Measurements from ENCODE around the gene RASL11B. TPM values are rescaled to one million over a fixed set of nuclear protein-coding genes. Genes with fewer than 3 reads are reported as not detected.

RASL11B gene
- total RNA-seq, 1 donor from 2014 or later, result 6.3 TPM

DNA sequence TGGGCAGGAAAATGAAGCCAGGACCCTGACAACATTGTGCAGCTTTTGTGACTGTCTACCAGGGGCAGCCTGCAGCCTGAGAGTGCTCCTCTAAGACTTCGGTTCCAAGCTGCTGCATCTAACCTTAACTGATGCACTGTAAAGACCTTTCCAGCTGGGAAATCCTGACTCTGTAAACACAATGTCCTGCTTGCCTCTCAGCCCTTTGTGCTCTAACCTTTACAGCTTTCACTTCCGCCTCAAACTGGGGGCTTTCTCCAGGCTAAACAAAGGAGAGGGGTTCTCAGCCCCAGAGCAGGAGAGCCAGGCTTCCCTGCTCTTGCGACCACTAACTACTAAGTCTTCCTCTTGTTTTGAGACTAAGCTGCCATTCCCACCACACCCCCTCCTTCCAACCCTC lies 19.3 kb upstream of the RASL11B start:
- H3K27ac ChIP-seq (ENCODE audit: low read depth, low read length), result no peak overlapping the region
- H3K4me3 ChIP-seq (ENCODE audit: low read length in 3 of 3), result no peak overlapping the region
- peaks cover 21 to 36% (median 32%) of the 10 kb centered on the region in 3 donors for H3K4me1 ChIP-seq (ENCODE audit: control insufficient read depth in 3 of 3, insufficient read depth in 3 of 3, low read length in 3 of 3)
- H3K9ac ChIP-seq (ENCODE audit: low read depth in 1 of 3, low read length in 3 of 3), result no peak overlapping the region
- no peaks in the 10 kb centered on the region for H3K36me3 ChIP-seq (ENCODE audit: control insufficient read depth in 3 of 3, insufficient read depth in 3 of 3, low read length in 3 of 3)
- H3K27me3 ChIP-seq (ENCODE audit: control insufficient read depth in 3 of 3, insufficient read depth in 3 of 3, low read length in 3 of 3), result no peaks in the 10 kb centered on the region
- H3K9me3 ChIP-seq (ENCODE audit: control insufficient read depth in 3 of 3, low read length in 3 of 3), result no peaks in the 10 kb centered on the region

DNA sequence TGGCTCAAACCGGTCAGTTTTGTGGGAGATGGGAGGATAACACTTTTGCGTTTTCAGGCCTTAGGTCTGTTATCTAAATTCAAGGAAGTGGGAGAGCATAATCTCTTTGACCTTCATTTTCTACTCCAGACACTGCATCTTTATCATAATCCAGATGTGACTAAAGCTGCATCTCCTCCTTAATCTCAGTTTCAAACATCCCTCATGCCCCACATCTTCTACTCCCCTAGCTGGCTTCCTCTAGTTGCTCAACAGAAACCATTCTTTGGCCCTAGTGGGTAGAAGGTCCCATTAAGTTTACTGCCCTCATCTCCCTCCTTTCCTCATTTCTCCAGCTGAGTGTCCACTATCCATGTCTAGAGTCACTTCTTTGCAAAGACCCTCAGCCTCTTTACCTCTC lies 18.8 kb upstream of the RASL11B start:
- Histone ChIP-seq H3K9me3 (ENCODE audit: control insufficient read depth in 3 of 3, low read length in 3 of 3) (no peaks in the 10 kb centered on the region), H3K36me3 (ENCODE audit: control insufficient read depth in 3 of 3, insufficient read depth in 3 of 3, low read length in 3 of 3) (no peaks in the 10 kb centered on the region), H3K27me3 (ENCODE audit: control insufficient read depth in 3 of 3, insufficient read depth in 3 of 3, low read length in 3 of 3) (no peaks in the 10 kb centered on the region), H3K27ac (ENCODE audit: low read depth, low read length) (no peak overlapping the region), H3K4me3 (ENCODE audit: low read length in 3 of 3) (no peak overlapping the region), H3K9ac (ENCODE audit: low read depth in 1 of 3, low read length in 3 of 3) (no peak overlapping the region), H3K4me1 (ENCODE audit: control insufficient read depth in 3 of 3, insufficient read depth in 3 of 3, low read length in 3 of 3) (peaks cover 17 to 32% (median 27%) of the 10 kb centered on the region in 3 donors)

- H3K9ac ChIP-seq (ENCODE audit: low read depth in 1 of 3, low read length in 3 of 3), result no peak overlapping the region
- no peak overlapping the region for H3K4me3 ChIP-seq (ENCODE audit: low read length in 3 of 3)
- no peaks in the 10 kb centered on the region for H3K9me3 ChIP-seq (ENCODE audit: control insufficient read depth in 3 of 3, low read length in 3 of 3)
- H3K27ac ChIP-seq (ENCODE audit: low read depth, low read length), result no peak overlapping the region
- peaks cover 13 to 26% (median 23%) of the 10 kb centered on the region in 3 donors for H3K4me1 ChIP-seq (ENCODE audit: control insufficient read depth in 3 of 3, insufficient read depth in 3 of 3, low read length in 3 of 3)
- no peaks in the 10 kb centered on the region for H3K36me3 ChIP-seq (ENCODE audit: control insufficient read depth in 3 of 3, insufficient read depth in 3 of 3, low read length in 3 of 3)
- no peaks in the 10 kb centered on the region for H3K27me3 ChIP-seq (ENCODE audit: control insufficient read depth in 3 of 3, insufficient read depth in 3 of 3, low read length in 3 of 3)
Measured at GRCh38 chr4:52843958-52844357, 18.2 kb upstream of the RASL11B start.

- Histone ChIP-seq H3K27me3 (ENCODE audit: control insufficient read depth in 3 of 3, insufficient read depth in 3 of 3, low read length in 3 of 3) (no peaks in the 10 kb centered on the region), H3K4me1 (ENCODE audit: control insufficient read depth in 3 of 3, insufficient read depth in 3 of 3, low read length in 3 of 3) (peaks cover 9 to 23% (median 19%) of the 10 kb centered on the region in 3 donors), H3K27ac (ENCODE audit: low read depth, low read length) (no peak overlapping the region)
Measured at GRCh38 chr4:52844596-52844995, 17.5 kb upstream of the RASL11B start.

DNA sequence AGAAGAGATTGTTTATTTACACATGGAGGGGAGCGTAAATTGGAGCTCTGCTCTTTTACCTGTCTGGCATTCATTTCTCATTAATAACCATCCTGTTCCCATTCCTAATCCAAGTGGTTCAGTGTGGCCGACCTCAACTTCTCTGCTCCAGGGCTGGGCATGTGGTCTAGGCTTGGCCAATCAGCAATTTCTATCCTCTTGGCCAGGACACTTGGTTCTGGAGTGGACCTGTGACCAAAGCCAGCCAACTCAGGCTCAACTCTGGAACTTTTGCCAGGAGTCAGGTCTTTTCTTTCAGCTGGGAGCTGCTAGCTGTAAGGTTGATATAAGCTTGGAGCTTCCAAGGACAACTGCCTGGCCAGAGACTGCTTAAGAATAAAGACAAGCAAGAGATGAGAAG lies 15.6 kb upstream of the RASL11B start:
- Histone ChIP-seq H3K9ac (ENCODE audit: low read depth in 1 of 3, low read length in 3 of 3) (no peak overlapping the region), H3K9me3 (ENCODE audit: control insufficient read depth in 3 of 3, low read length in 3 of 3) (no peaks in the 10 kb centered on the region), H3K36me3 (ENCODE audit: control insufficient read depth in 3 of 3, insufficient read depth in 3 of 3, low read length in 3 of 3) (no peaks in the 10 kb centered on the region), H3K27ac (ENCODE audit: low read depth, low read length) (no peak overlapping the region), H3K4me1 (ENCODE audit: control insufficient read depth in 3 of 3, insufficient read depth in 3 of 3, low read length in 3 of 3) (peaks cover 4 to 15% (median 8%) of the 10 kb centered on the region in 3 donors), H3K27me3 (ENCODE audit: control insufficient read depth in 3 of 3, insufficient read depth in 3 of 3, low read length in 3 of 3) (no peaks in the 10 kb centered on the region), H3K4me3 (ENCODE audit: low read length in 3 of 3) (no peak overlapping the region)

More at GRCh38 chr4:52844596-52844995, 17.5 kb upstream of the RASL11B start:
- Histone ChIP-seq H3K9ac (ENCODE audit: low read depth in 1 of 3, low read length in 3 of 3) (no peak overlapping the region), H3K9me3 (ENCODE audit: control insufficient read depth in 3 of 3, low read length in 3 of 3) (no peaks in the 10 kb centered on the region), H3K36me3 (ENCODE audit: control insufficient read depth in 3 of 3, insufficient read depth in 3 of 3, low read length in 3 of 3) (no peaks in the 10 kb centered on the region), H3K4me3 (ENCODE audit: low read length in 3 of 3) (no peak overlapping the region)

- H3K4me3 ChIP-seq (ENCODE audit: low read length in 3 of 3), result no peak overlapping the region
- H3K27ac ChIP-seq (ENCODE audit: low read depth, low read length), result no peak overlapping the region
- H3K4me1 ChIP-seq (ENCODE audit: control insufficient read depth in 3 of 3, insufficient read depth in 3 of 3, low read length in 3 of 3), result peaks cover 10 to 14% (median 10%) of the 10 kb centered on the region in 3 donors
- no peaks in the 10 kb centered on the region for H3K9me3 ChIP-seq (ENCODE audit: control insufficient read depth in 3 of 3, low read length in 3 of 3)
- no peaks in the 10 kb centered on the region for H3K36me3 ChIP-seq (ENCODE audit: control insufficient read depth in 3 of 3, insufficient read depth in 3 of 3, low read length in 3 of 3)
- no peak overlapping the region for H3K9ac ChIP-seq (ENCODE audit: low read depth in 1 of 3, low read length in 3 of 3)
- no peaks in the 10 kb centered on the region for H3K27me3 ChIP-seq (ENCODE audit: control insufficient read depth in 3 of 3, insufficient read depth in 3 of 3, low read length in 3 of 3)
Measured at GRCh38 chr4:52848254-52848653, 13.9 kb upstream of the RASL11B start.

DNA sequence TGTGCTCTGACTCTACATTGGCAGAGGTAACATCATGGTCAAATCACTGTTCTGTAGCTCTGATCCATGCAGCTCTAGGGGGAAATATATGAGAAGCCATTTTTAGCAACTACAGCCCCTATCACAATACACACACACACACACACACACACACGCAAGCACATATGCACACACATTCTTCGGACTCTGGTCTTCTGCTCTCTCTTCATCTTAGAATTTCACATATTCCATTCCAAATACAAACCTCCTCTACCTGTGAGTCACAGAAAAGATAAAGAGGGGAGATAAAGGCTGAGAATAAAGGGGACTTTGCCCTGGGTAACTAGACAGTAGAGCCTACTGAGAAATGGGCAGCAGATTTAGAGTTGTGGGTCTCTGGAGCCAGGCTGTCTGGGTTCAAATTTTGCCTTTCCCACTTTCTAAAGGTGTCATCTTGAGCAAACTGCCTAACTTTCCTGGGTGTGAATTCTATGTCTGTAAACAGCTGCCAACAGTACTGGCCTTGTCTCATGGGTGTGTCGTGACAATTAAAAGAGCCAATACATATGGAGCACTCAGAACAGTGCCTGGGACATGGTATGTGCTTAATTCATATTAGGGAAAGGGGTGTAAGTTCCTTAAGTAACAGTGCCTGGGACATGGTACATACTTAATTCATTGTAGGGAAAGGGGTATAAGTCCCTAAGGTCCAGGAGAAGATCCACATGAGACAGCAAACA lies 11.6 kb upstream of the RASL11B start:
- Histone ChIP-seq H3K9me3 (ENCODE audit: control insufficient read depth in 3 of 3, low read length in 3 of 3) (no peaks in the 10 kb centered on the region), H3K36me3 (ENCODE audit: control insufficient read depth in 3 of 3, insufficient read depth in 3 of 3, low read length in 3 of 3) (no peaks in the 10 kb centered on the region), H3K27me3 (ENCODE audit: control insufficient read depth in 3 of 3, insufficient read depth in 3 of 3, low read length in 3 of 3) (no peaks in the 10 kb centered on the region), H3K27ac (ENCODE audit: low read depth, low read length) (no peak overlapping the region), H3K4me3 (ENCODE audit: low read length in 3 of 3) (no peak overlapping the region), H3K4me1 (ENCODE audit: control insufficient read depth in 3 of 3, insufficient read depth in 3 of 3, low read length in 3 of 3) (peaks cover 19 to 21% (median 19%) of the 10 kb centered on the region in 3 donors), H3K9ac (ENCODE audit: low read depth in 1 of 3, low read length in 3 of 3) (no peak overlapping the region)

DNA sequence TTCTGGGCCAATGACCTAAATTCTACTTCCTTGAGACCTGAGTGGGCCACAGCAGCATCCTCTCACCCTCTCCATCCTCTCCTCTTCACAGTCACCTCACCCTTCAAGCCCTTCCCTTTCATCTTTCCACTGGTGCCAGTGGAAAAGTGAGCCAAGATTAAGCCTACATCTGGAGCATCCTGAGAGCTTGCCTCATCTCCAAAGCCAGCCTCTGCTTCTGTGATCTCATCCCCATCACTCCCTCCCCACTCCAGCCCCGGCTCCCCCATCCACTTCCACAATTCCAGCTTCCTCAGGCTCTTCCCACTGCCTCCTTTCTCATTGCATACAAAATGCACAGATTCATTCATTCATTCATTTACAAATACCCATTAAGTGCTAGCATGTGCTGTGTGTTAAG lies 10.1 kb upstream of the RASL11B start:
- H3K27me3 ChIP-seq (ENCODE audit: control insufficient read depth in 3 of 3, insufficient read depth in 3 of 3, low read length in 3 of 3), result no peaks in the 10 kb centered on the region
- no peak overlapping the region for H3K4me3 ChIP-seq (ENCODE audit: low read length in 3 of 3)
- H3K4me1 ChIP-seq (ENCODE audit: control insufficient read depth in 3 of 3, insufficient read depth in 3 of 3, low read length in 3 of 3), result peaks cover 15 to 20% (median 19%) of the 10 kb centered on the region in 3 donors
- H3K27ac ChIP-seq (ENCODE audit: low read depth, low read length), result no peak overlapping the region
- H3K9ac ChIP-seq (ENCODE audit: low read depth in 1 of 3, low read length in 3 of 3), result no peak overlapping the region
- H3K9me3 ChIP-seq (ENCODE audit: control insufficient read depth in 3 of 3, low read length in 3 of 3), result no peaks in the 10 kb centered on the region
- no peaks in the 10 kb centered on the region for H3K36me3 ChIP-seq (ENCODE audit: control insufficient read depth in 3 of 3, insufficient read depth in 3 of 3, low read length in 3 of 3)

DNA sequence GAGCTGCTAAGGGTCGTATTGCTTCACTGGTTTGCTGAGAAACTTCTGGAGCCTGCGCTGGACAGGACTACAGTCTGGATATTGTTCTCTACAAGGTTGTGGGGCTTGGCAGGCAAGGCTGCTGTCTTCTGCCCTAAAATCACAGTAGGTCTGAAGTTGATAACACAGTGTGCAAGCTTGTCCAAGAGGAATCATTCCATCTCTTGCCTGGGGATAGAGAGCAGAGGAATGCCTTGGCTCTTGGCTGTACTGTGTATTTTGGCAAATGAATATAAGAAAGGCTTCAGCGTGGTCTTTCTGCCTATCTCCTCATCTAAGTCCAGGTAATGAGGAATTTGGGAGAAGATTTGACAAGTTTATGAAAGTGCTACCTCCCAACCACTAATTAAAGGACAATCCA lies 9.4 kb upstream of the RASL11B start:
- Histone ChIP-seq H3K4me3 (ENCODE audit: low read length in 3 of 3) (no peak overlapping the region), H3K27ac (ENCODE audit: low read depth, low read length) (peak overlapping the region; percentile 4), H3K4me1 (ENCODE audit: control insufficient read depth in 3 of 3, insufficient read depth in 3 of 3, low read length in 3 of 3) (peaks cover 15 to 19% (median 19%) of the 10 kb centered on the region in 3 donors), H3K36me3 (ENCODE audit: control insufficient read depth in 3 of 3, insufficient read depth in 3 of 3, low read length in 3 of 3) (no peaks in the 10 kb centered on the region), H3K27me3 (ENCODE audit: control insufficient read depth in 3 of 3, insufficient read depth in 3 of 3, low read length in 3 of 3) (no peaks in the 10 kb centered on the region), H3K9ac (ENCODE audit: low read depth in 1 of 3, low read length in 3 of 3) (peak overlapping the region in 1 of 3 donors; percentile 6), H3K9me3 (ENCODE audit: control insufficient read depth in 3 of 3, low read length in 3 of 3) (no peaks in the 10 kb centered on the region)

- peaks cover 0 to 3% (median 0%) of the 10 kb centered on the region in 3 donors for H3K9me3 ChIP-seq (ENCODE audit: control insufficient read depth in 3 of 3, low read length in 3 of 3)
- H3K4me3 ChIP-seq (ENCODE audit: low read length in 3 of 3), result no peak overlapping the region
- H3K4me1 ChIP-seq (ENCODE audit: control insufficient read depth in 3 of 3, insufficient read depth in 3 of 3, low read length in 3 of 3), result peaks cover 15 to 19% (median 19%) of the 10 kb centered on the region in 3 donors
- H3K27ac ChIP-seq (ENCODE audit: low read depth, low read length), result peak overlapping the region; percentile 42
- no peak overlapping the region for H3K9ac ChIP-seq (ENCODE audit: low read depth in 1 of 3, low read length in 3 of 3)
- no peaks in the 10 kb centered on the region for H3K36me3 ChIP-seq (ENCODE audit: control insufficient read depth in 3 of 3, insufficient read depth in 3 of 3, low read length in 3 of 3)
- no peaks in the 10 kb centered on the region for H3K27me3 ChIP-seq (ENCODE audit: control insufficient read depth in 3 of 3, insufficient read depth in 3 of 3, low read length in 3 of 3)
Measured at GRCh38 chr4:52853351-52853750, 8.8 kb upstream of the RASL11B start.

All from skeletal muscle tissue (tissue), 4 donors.